WTC11 (cell line): ENCODE results near the gene ILF3.

Experiments
- MAX ChIP-seq: sonication (generic); formaldehyde crosslinking; IDR thresholded peaks from 2 replicates; pipeline ENCODE4 v1.8.0; 2022; ENCODE audit warnings: mild to moderate bottlenecking, missing genetic modification reagents
- ZNF232 ChIP-seq: sonication (generic); formaldehyde crosslinking; IDR thresholded peaks from 2 replicates; pipeline ENCODE4 v1.8.0; 2022; ENCODE audit warnings: mild to moderate bottlenecking, missing genetic modification reagents

DNA sequence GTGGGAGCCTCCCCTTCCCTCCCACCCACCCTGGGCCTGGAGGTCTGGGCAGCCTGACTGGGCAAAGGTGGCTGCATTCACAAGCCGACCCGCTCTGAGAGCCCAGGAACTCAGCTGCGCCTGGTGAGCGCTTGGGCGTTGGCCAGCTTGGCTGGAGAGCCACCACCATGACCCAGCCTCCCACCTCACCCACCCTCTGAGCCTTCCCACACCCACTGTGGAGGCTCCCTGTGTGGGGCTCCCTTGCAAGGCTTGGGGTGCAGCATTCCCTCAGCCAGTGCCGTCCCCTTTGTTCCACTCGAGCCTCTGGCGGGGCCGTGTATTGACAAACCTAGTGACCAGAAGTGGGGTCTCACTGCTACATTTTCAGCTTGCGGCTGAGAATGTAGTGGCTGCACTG lies 32.0 kb downstream of the ILF3 start:
- TF ChIP-seq MAX (CRISPR knock-in tag) = no peak
- no peak for TF ChIP-seq ZNF232 (CRISPR knock-in tag)
